ENCODE data around the gene CREB5. TPM values are rescaled to one million over a fixed set of nuclear protein-coding genes. Genes with fewer than 3 reads are reported as not detected.

CREB5 gene
- total and polyA plus RNA-seq, 2 of the 8 experiments (the other 6 are each of a cell fraction or from before 2014, with no cell fraction given): 2.4 to 2.7 TPM

GRCh38 chr7:28700790-28701203 lies 288.5 kb downstream of the CREB5 start:
- Histone ChIP-seq H2AFZ (ENCODE audit: low read length) (no peak overlapping the region), H2BK120ac (replicated peaks; ENCODE audit: low read depth, low read length) (no peak overlapping the region), H4K8ac (ENCODE audit: extremely low read depth, insufficient read depth, low read length) (no peak overlapping the region), H2BK15ac (ENCODE audit: low read length) (no peak overlapping the region), H4K91ac (replicated peaks; ENCODE audit: insufficient read length, low read length) (no peak overlapping the region), H3K23ac (ENCODE audit: insufficient read length) (no peak overlapping the region), H2AK5ac (ENCODE audit: low read depth, low read length) (no peak overlapping the region), H3K9me3 (ENCODE audit: insufficient read depth in 2 of 2, low read depth in 1 of 2, low read length in 1 of 2) (no peaks in the 10 kb centered on the region), H3K27ac (ENCODE audit: low read depth, low read length) (no peak overlapping the region), H4K20me1 (replicated peaks in 1 of 2; ENCODE audit: control insufficient read depth in 1 of 2, insufficient read depth in 2 of 2, low read length in 2 of 2) (no peaks in the 10 kb centered on the region), H2BK20ac (ENCODE audit: low read length) (no peak overlapping the region), H3K9ac (replicated peaks in 1 of 4; ENCODE audit: extremely low read depth in 1 of 4, low read depth in 3 of 4, low read length in 3 of 4) (no peak overlapping the region), H3K4ac (replicated peaks; ENCODE audit: insufficient read length, low read depth, low read length) (no peak overlapping the region), H3K27me3 (replicated peaks in 1 of 4; ENCODE audit: control insufficient read depth in 3 of 4, extremely low read depth in 1 of 4, insufficient read depth in 3 of 4, low read length in 3 of 4) (no peaks in the 10 kb centered on the region), H3K4me1 (replicated peaks in 1 of 4; ENCODE audit: control insufficient read depth in 3 of 4, insufficient read depth in 4 of 4, low read length in 3 of 4) (no peaks in the 10 kb centered on the region), H2BK12ac (ENCODE audit: low read depth, low read length) (no peak overlapping the region), H3K79me2 (ENCODE audit: control insufficient read depth in 1 of 2, insufficient read depth in 2 of 2, low read length in 2 of 2) (no peaks in the 10 kb centered on the region), H3K18ac (ENCODE audit: extremely low read depth, low read length) (no peak overlapping the region), H2BK5ac (ENCODE audit: low read depth, low read length) (no peak overlapping the region), H3K36me3 (ENCODE audit: control insufficient read depth in 2 of 4, insufficient read depth in 4 of 4, low read length in 3 of 4) (no peaks in the 10 kb centered on the region; a peak in 1 of 8 replicates), H3K14ac (ENCODE audit: insufficient read length) (no peak overlapping the region), H3K23me2 (ENCODE audit: low read depth, low read length) (no peaks in the 10 kb centered on the region), H3K56ac (replicated peaks; ENCODE audit: insufficient read length, low read depth, low read length) (no peak overlapping the region), H3K4me3 (ENCODE audit: extremely low read depth in 1 of 4, insufficient read depth in 2 of 4, low read depth in 3 of 4, low read length in 4 of 4) (no peak overlapping the region), H4K5ac (ENCODE audit: insufficient read length, low read depth, low read length) (no peak overlapping the region), H3K79me1 (ENCODE audit: low read depth, low read length) (no peaks in the 10 kb centered on the region), H3K4me2 (ENCODE audit: insufficient read depth in 1 of 2, low read depth in 2 of 2, low read length in 2 of 2) (no peak overlapping the region)
- ChIA-PET POLR2A (ENCODE audit: partially characterized antibody) (interaction anchor here (0.9 to 1.2 kb wide), 2 partner anchors 14 to 57 kb away, joined by 3 to 4 read pairs; no protein-coding TSS in a partner anchor), CTCF (ENCODE audit: partially characterized antibody) (interaction anchor here (0.6 to 1.5 kb wide), 3 partner anchors 164 to 624 kb away, joined by 3 to 4 read pairs (median 3); no protein-coding TSS in a partner anchor)
- DNase-seq (ENCODE audit: low read depth in 1 of 2, low spot score in 2 of 2) (no peak), FAIRE-seq (no peak)
- no peak for TF ChIP-seq RXRA (IDR thresholded peaks at IDR 0.05; ENCODE audit: insufficient read depth, low read depth, low read length)
- TF ChIP-seq NRF1 (IDR thresholded peaks at IDR 0.05; ENCODE audit: low read depth, low read length): no peak
- 96% methylated on average over 3 of the region's 3 CpGs; no CpG with 5 or more reads in 1 of the 2 experiments for WGBS, 2 experiments (ENCODE audit: extremely low coverage in 1 of 2, insufficient coverage in 1 of 2, insufficient read length in 1 of 2, insufficient replicate concordance in 2 of 2, low coverage in 1 of 2, low lambda C conversion rate in 2 of 2, missing lambda C conversion rate in 1 of 2)
